ENCODE measurements around the gene AIP. TPM values are rescaled to one million over a fixed set of nuclear protein-coding genes. Genes with fewer than 3 reads are reported as not detected.

Gene AIP
- total RNA-seq, 3 donors from 2014 or later = 66.4 to 84.5 (median 69.8) TPM

DNA sequence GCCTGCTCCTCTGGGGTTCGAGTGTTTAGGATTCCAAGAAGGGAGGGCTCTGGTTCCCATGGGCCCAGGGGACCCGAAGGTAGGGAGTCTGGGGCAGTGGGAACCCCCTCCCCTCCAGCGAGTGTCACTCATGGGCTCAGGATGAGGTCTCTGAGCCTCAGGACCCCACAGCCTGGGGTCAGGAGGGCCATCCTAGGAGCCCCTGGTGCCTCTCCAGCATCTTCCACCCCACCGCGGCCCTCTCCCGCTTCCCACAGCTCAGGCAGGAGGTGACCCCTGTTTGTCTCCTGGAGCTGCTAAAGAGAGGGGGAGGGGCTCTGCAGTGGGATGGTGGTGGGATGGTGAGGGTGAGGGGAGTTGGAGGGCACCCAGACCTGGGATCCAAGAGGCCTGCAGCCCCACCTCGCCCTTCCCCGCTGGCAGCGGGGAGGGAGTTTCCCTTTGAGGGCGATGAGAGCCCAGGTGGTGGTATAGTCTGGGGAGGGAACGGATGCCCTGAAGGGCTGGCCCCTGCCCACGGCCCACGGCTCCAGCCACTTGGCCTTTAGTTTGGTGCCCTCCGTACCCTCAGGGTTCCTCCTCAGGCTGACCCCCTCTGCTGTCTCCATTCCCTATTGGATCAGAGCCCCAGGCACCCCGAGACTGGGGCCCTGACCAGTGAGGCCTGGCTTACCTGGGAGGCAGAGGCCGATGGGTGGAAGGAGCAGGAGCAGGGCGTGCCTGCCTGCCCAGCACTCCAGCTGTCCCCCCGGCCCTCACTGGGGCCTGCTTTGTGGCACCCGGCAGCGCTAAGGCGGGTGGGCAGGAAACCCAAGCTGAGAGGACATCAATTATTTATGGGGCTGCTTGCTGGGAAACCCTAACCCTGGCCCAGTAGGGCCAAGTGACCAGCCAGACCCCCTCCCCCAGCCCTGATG is 28.8 kb upstream of the AIP start:
- Histone ChIP-seq H3K4me3 (no peak overlapping the region), H3K36me3 (no peaks in the 10 kb centered on the region), H3K27ac (no peak overlapping the region), H3K4me1 (no peaks in the 10 kb centered on the region), H3K27me3 (peaks cover 0 to 2% of the 10 kb centered on the region in 2 donors), H3K9me3 (no peaks in the 10 kb centered on the region)
- DNase-seq (ENCODE audit: low spot score in 2 of 2) = no peak
- TF ChIP-seq POLR2AphosphoS5 (IDR thresholded peaks at IDR 0.05) (no peak), POLR2A (IDR thresholded peaks at IDR 0.05) (no peak)
- TF ChIP-seq, protein P1, sequence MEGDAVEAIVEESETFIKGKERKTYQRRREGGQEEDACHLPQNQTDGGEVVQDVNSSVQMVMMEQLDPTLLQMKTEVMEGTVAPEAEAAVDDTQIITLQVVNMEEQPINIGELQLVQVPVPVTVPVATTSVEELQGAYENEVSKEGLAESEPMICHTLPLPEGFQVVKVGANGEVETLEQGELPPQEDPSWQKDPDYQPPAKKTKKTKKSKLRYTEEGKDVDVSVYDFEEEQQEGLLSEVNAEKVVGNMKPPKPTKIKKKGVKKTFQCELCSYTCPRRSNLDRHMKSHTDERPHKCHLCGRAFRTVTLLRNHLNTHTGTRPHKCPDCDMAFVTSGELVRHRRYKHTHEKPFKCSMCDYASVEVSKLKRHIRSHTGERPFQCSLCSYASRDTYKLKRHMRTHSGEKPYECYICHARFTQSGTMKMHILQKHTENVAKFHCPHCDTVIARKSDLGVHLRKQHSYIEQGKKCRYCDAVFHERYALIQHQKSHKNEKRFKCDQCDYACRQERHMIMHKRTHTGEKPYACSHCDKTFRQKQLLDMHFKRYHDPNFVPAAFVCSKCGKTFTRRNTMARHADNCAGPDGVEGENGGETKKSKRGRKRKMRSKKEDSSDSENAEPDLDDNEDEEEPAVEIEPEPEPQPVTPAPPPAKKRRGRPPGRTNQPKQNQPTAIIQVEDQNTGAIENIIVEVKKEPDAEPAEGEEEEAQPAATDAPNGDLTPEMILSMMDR (IDR thresholded peaks at IDR 0.05) = no peak
- intact Hi-C loops (cut with DNase I; ENCODE audit: low total_unique reads) = no loop called here

GRCh38 chr11:67455054-67455453 is 27.8 kb upstream of the AIP start, which contains the start of gene CABP4:
CABP4 (plus strand) TSS chr11:67455354; CDS start chr11:67455424, 70 bp downstream.
- H3K4me3 ChIP-seq = no peak within 1 kb of the TSS
- DNase-seq (ENCODE audit: low spot score in 2 of 2) = no peak
- H3K9me3 ChIP-seq = no peaks in the 10 kb centered on the region
- no peaks in the 10 kb centered on the region for H3K36me3 ChIP-seq
- TF ChIP-seq POLR2A (IDR thresholded peaks at IDR 0.05) (no peak), POLR2AphosphoS5 (IDR thresholded peaks at IDR 0.05) (no peak)
- TF ChIP-seq, protein P1 (IDR thresholded peaks at IDR 0.05) = no peak
- no peak within 1 kb of the TSS for H3K27ac ChIP-seq
- H3K27me3 ChIP-seq = peaks cover 0 to 2% of the 10 kb centered on the region in 2 donors
- no peaks in the 10 kb centered on the region for H3K4me1 ChIP-seq
- intact Hi-C loops (cut with DNase I; ENCODE audit: low total_unique reads) = no loop called here

GRCh38 chr11:67456068-67456705 is 26.6 kb upstream of the AIP start:
- peaks cover 0 to 2% of the 10 kb centered on the region in 2 donors for H3K27me3 ChIP-seq
- H3K27ac ChIP-seq = no peak overlapping the region
- intact Hi-C loops (cut with DNase I; ENCODE audit: low total_unique reads) = no loop called here
- no peaks in the 10 kb centered on the region for H3K36me3 ChIP-seq
- no peak overlapping the region for H3K4me3 ChIP-seq
- no peaks in the 10 kb centered on the region for H3K9me3 ChIP-seq
- TF ChIP-seq POLR2A (IDR thresholded peaks at IDR 0.05) = no peak
- no peak for TF ChIP-seq POLR2AphosphoS5 (IDR thresholded peaks at IDR 0.05)
- TF ChIP-seq, protein P1 (IDR thresholded peaks at IDR 0.05) = no peak
- DNase-seq (ENCODE audit: low spot score in 2 of 2) = no peak
- H3K4me1 ChIP-seq = no peaks in the 10 kb centered on the region

GRCh38 chr11:67457453-67457852 is 25.4 kb upstream of the AIP start:
- DNase-seq (ENCODE audit: low spot score in 2 of 2) = no peak
- intact Hi-C loops (cut with DNase I; ENCODE audit: low total_unique reads) = no loop called here

More at GRCh38 chr11:67457453-67457852, 25.4 kb upstream of the AIP start:
- TF ChIP-seq, protein P1 (IDR thresholded peaks at IDR 0.05) = no peak
- TF ChIP-seq POLR2A (IDR thresholded peaks at IDR 0.05) (no peak), POLR2AphosphoS5 (IDR thresholded peaks at IDR 0.05) (no peak)
- no peak overlapping the region for H3K4me3 ChIP-seq
- peaks cover 0 to 2% of the 10 kb centered on the region in 2 donors for H3K27me3 ChIP-seq
- H3K9me3 ChIP-seq = no peaks in the 10 kb centered on the region
- no peaks in the 10 kb centered on the region for H3K36me3 ChIP-seq
- H3K4me1 ChIP-seq = no peaks in the 10 kb centered on the region
- no peak overlapping the region for H3K27ac ChIP-seq
